Pancreas (tissue), 10 donors: Measurements from ENCODE around the gene CCIN. TPM values are rescaled to one million over a fixed set of nuclear protein-coding genes. Genes with fewer than 3 reads are reported as not detected.
A peak's percentile ranks its signal among the peaks of the same experiment; 100 is the strongest.
"Not testable (repeated sequence)": the region's sequence is repeated elsewhere in the genome, so short reads cannot be mapped to it uniquely, and the experiment has no call there.

Experiments used
- ATAC-seq, 4 donors: fragments of 200-7000 bp; cut with Tn5 transposase; one replicate each; pipeline versions ENCODE4 v1.8.0 to v1.9.1; 2020; ENCODE audit warnings: mild to moderate bottlenecking in 4 of 4, moderate library complexity in 4 of 4
- DNase-seq, 6 donors: peaks; one replicate each; pipeline ENCODE4 v3.0.0-alpha.2; 2020
- FAIRE-seq: peaks from 2 replicates; lab custom pipeline; 2012; peaks lifted over from hg19 to GRCh38; lab: Jason Lieb, UNC
- H3K27ac ChIP-seq, 4 donors: fragments of 200-600 bp; sonication (generic); 1 replicate in 3 of 4; 2 replicates in 1 of 4; pipeline versions ENCODE4 v1.5.0 to v1.8.0; 2020
- H3K27me3 ChIP-seq, 4 donors: fragments of 200-600 bp; one replicate each; pipeline ENCODE4 v1.8.0; 2021
- H3K36me3 ChIP-seq, 3 donors: fragments of 200-600 bp; sonication (generic) in 1 of 3; one replicate each; pipeline versions ENCODE4 v1.5.0 to v1.8.0; 2020 to 2021
- H3K4me1 ChIP-seq, 3 donors: fragments of 200-600 bp; one replicate each; pipeline ENCODE4 v1.8.0; 2021
- H3K4me3 ChIP-seq, 4 donors: fragments of 200-600 bp; sonication (generic) in 2 of 4; one replicate each; pipeline versions ENCODE4 v1.5.0 to v1.8.0; 2020 to 2021
- H3K9me3 ChIP-seq, 4 donors: fragments of 200-600 bp; one replicate each; pipeline ENCODE4 v1.8.0; 2021
- WGBS, 2 donors: extraction: QIAGEN DNeasy Blood & Tissue Kit; methylation state at CpG; one replicate each; pipeline ENCODE4 v1.1.7; 2013; 5-methylcytosine and 5-hydroxymethylcytosine counted together
- intact Hi-C, 3 donors: fragments of 100-400 bp; cut with DNase I; formaldehyde crosslinking; loops; one replicate each; pipeline versions ENCODE4 v1.11.1 to v1.14.2; 2022
- polyA plus RNA-seq, 2 donors: library from polyadenylated mRNA; stranded (reverse); fragments of 200-250 nt; gene quantifications; one replicate each; pipeline ENCODE4 v1.2.3, GENCODE V29; 2013
- total RNA-seq, 6 donors: library from RNA; stranded (reverse); fragmentation: NEBNext Ultra II Directional in 4 of 6; extraction: Animal tissue kit (Norgen Biotek cat#: 25700) in 4 of 6; gene quantifications; one replicate each; pipeline versions ENCODE4 v1.2.1 to v1.2.4, GENCODE V29; 2021 to 2023
- TF ChIP-seq, protein P1 (sequence below), 4 donors: fragments of 200-600 bp; sonication (generic) in 3 of 4; IDR thresholded peaks; one replicate each; pipeline versions ENCODE4 v1.5.0 to v1.8.0; 2021; ENCODE audit warnings: antibody characterized with exemption in 4 of 4
- donor health status: healthy with polysubstance abuse.
- donor health status: DM: no; HTN: no; CAD: no; lungs with moderate emphysema.
- donor health status: DM: no; HTN: no; CAD: no.
- donor health status: control.
- donor health status: control.
- donor health status: Bipolar disorder and iron deficiency.
- donor health status: DM: yes; HTN: yes; CAD: no.
- donor health status: DM: no; HTN: no; CAD: no.
- donor health status: DM: no; HTN: no; CAD: no.
- donor health status: DM: yes; HTN: yes; CAD: no.

CCIN gene
- total and polyA plus RNA-seq, 8 donors = 0.05 to 0.25 (median 0.11) TPM; not detected in 5

DNA sequence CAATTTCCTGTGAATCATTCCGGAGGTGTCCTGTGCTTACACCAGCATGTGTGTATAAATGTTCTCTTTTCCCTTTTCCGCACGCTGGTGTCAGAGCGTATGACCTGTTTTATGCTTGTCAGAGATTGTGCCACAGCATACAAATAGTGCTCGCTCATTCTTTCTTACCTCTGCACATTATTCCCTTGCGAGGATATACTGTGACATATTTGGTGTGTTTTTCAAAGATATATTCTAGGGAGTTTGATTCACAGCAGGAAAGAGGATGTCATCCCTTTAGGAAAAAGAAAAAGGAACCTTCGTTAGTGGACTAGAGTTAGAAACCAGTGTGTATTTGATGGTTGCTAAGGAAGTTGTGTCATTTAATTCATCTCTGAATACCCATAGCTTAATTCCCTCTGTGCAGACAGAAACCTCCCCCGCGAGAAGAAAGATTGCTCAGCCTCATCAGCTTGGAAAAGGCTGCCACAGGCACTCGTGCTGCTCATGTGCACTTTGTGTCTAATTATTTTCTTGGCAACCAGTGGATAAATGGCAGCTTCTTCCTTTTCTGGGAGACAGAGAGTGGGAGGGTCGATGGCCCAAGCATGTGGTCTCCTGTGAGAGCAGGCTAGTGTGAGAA is 14.7 kb upstream of the CCIN start:
- DNase-seq = no peak
- peak in 3 of 4 donors; percentile 41 to 63 (median 56) for ATAC-seq
- no peak for FAIRE-seq
- no peaks in the 10 kb centered on the region for H3K27me3 ChIP-seq
- intact Hi-C loops = no loop called here
- H3K4me1 ChIP-seq = no peaks in the 10 kb centered on the region
- H3K9me3 ChIP-seq = no peaks in the 10 kb centered on the region
- no peaks in the 10 kb centered on the region for H3K36me3 ChIP-seq
- TF ChIP-seq, protein P1, sequence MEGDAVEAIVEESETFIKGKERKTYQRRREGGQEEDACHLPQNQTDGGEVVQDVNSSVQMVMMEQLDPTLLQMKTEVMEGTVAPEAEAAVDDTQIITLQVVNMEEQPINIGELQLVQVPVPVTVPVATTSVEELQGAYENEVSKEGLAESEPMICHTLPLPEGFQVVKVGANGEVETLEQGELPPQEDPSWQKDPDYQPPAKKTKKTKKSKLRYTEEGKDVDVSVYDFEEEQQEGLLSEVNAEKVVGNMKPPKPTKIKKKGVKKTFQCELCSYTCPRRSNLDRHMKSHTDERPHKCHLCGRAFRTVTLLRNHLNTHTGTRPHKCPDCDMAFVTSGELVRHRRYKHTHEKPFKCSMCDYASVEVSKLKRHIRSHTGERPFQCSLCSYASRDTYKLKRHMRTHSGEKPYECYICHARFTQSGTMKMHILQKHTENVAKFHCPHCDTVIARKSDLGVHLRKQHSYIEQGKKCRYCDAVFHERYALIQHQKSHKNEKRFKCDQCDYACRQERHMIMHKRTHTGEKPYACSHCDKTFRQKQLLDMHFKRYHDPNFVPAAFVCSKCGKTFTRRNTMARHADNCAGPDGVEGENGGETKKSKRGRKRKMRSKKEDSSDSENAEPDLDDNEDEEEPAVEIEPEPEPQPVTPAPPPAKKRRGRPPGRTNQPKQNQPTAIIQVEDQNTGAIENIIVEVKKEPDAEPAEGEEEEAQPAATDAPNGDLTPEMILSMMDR (IDR thresholded peaks at IDR 0.05) = no peak
- WGBS, 2 donors = 45 to 52% methylated on average over 11 of the region's 11 CpGs
- peak overlapping the region in 1 of 4 donors; percentile 22 for H3K27ac ChIP-seq
- H3K4me3 ChIP-seq = no peak overlapping the region

DNA sequence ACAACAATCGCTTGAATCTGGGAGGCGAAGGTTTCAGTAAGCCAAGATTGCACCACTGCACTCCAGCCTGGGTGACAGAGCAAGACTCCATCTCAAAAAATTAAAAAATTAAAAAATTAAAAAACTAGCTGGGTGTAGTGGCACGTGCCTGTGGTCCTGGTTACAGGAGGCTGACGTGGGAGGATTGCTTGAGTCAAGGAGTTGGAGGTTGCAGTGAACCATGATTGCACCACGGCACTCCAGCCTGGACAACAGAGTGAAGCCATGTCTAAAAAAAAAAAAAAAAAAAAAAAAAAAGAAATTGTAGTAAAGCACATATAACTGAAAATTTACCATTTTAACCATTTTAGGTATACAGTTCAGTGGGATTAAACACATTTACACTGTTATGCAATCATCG is 13.1 kb upstream of the CCIN start:
- TF ChIP-seq, protein P1 (IDR thresholded peaks at IDR 0.05) = no peak
- Histone ChIP-seq H3K36me3 (no peaks in the 10 kb centered on the region), H3K4me1 (no peaks in the 10 kb centered on the region), H3K4me3 (no peak overlapping the region), H3K9me3 (no peaks in the 10 kb centered on the region), H3K27me3 (no peaks in the 10 kb centered on the region), H3K27ac (no peak overlapping the region)
- WGBS, 2 donors = 94% methylated on average over 6 of the region's 6 CpGs
- DNase-seq (no peak), FAIRE-seq (no peak), ATAC-seq (no peak)
- intact Hi-C loops = no loop called here

DNA sequence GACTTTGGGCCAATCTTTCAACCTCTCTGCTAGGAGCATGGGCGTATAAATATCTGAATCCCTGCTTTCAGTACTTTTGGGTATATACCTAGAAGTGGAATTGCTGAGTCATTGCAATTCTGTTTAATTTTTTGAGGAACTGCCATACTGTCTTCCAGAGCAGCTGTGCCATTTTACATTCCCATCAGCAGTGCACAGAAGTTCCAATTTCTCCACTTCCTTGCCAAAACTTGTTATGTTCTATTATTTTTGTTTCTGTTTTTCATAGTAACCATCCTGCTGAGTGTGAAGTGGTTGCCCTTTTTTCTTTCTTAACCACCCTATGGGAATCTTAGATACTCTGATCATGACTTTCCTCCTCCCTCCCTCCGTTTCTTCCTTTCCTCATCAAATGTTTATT is 11.1 kb upstream of the CCIN start:
- WGBS, 2 donors = 75 to 83% methylated on average over 2 of the region's 2 CpGs
- Histone ChIP-seq H3K36me3 (no peaks in the 10 kb centered on the region), H3K4me3 (no peak overlapping the region), H3K27me3 (no peaks in the 10 kb centered on the region), H3K4me1 (no peaks in the 10 kb centered on the region), H3K9me3 (no peaks in the 10 kb centered on the region), H3K27ac (no peak overlapping the region)
- intact Hi-C loops = no loop called here
- DNase-seq = no peak
- ATAC-seq = peak in 2 of 4 donors; percentile 18 to 26
- TF ChIP-seq, protein P1 (IDR thresholded peaks at IDR 0.05) = no peak
- no peak for FAIRE-seq

DNA sequence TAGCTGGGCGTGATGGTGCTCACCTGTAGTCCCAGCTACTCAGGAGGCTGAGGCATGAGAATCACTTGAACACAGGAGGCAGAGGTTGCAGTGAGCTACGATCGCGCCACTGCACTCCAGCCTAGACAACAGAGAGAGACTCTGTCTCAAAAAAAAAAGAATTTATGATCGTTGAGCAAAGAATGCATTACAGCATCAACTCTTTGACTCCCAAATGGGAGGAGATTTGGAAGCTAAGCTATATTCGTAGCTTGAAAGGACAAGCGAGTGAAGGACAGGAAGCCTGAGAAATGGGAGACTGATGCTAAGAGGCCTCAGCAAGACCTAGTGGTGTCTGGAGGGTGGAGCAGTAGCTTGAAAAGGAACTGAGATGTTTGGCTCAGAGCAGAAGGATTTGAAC is 10.3 kb upstream of the CCIN start:
- H3K27me3 ChIP-seq = no peaks in the 10 kb centered on the region
- FAIRE-seq (no peak), ATAC-seq (no peak), DNase-seq (no peak)
- 79 to 81% methylated on average over 7 of the region's 7 CpGs for WGBS, 2 donors
- intact Hi-C loops = no loop called here
- H3K9me3 ChIP-seq = no peaks in the 10 kb centered on the region
- H3K4me1 ChIP-seq = no peaks in the 10 kb centered on the region
- TF ChIP-seq, protein P1 (IDR thresholded peaks at IDR 0.05) = no peak
- H3K36me3 ChIP-seq = no peaks in the 10 kb centered on the region
- H3K4me3 ChIP-seq = no peak overlapping the region
- no peak overlapping the region for H3K27ac ChIP-seq

DNA sequence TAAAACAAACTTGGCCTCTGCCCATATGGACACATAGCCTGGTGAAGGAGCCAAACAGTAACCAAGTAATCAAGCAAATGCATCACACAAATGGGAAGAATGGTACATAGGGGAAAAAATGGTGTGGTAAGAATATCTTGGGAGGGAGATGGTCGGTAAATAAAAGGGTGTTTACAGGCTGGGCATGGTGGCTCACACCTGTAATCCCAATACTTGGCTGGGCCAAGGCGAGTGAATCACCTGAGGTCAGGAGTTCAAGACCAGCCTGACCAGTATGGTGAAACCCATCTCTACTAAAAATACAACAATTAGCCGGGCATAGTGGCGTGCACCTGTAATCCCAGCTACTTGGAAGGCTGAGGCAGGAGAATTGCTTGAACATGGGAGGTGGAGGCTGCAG is 9.7 kb upstream of the CCIN start:
- WGBS, 2 donors = 71 to 87% methylated on average over 4 of the region's 4 CpGs
- intact Hi-C loops, H3K36me3 ChIP-seq, FAIRE-seq, H3K9me3 ChIP-seq, H3K4me3 ChIP-seq, H3K27ac ChIP-seq, H3K4me1 ChIP-seq, DNase-seq, H3K27me3 ChIP-seq, ATAC-seq: not testable (repeated sequence)

DNA sequence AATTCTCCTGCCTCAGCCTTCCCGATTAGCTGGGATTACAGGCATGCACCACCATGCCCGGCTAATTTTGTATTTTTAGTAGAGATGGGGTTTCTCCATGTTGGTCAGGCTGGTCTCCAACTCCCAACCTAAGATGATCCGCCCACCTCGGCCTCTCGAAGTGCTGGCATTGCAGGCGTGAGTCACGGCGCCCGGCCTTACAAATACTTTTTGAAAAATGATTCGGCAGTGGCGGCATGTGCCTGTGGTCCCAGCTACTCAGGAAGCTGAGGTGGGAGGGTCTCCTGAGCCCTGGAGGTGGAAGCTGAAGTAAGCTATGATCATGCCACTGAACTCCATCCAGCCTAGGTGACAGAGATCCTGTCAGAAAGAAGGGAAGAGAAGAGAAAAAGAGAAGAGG is 9.1 kb upstream of the CCIN start:
- H3K9me3 ChIP-seq, H3K27ac ChIP-seq, H3K36me3 ChIP-seq, intact Hi-C loops, FAIRE-seq, H3K27me3 ChIP-seq, H3K4me1 ChIP-seq, ATAC-seq, H3K4me3 ChIP-seq, DNase-seq: not testable (repeated sequence)
- WGBS, 2 donors = 72 to 75% methylated on average over 11 of the region's 11 CpGs
